A549 (cell line): ENCODE measurements around the gene C4orf50.

Source experiments
- CTCF ChIP-seq: fragments of >200 bp; sonication (Bioruptor Twin); formaldehyde crosslinking; IDR thresholded peaks from 3 replicates; pipeline ENCODE4 v1.5.1; 2016
- MAX ChIP-seq: IDR thresholded peaks from 2 replicates; pipeline ENCODE4 v1.6.1; 2012

DNA sequence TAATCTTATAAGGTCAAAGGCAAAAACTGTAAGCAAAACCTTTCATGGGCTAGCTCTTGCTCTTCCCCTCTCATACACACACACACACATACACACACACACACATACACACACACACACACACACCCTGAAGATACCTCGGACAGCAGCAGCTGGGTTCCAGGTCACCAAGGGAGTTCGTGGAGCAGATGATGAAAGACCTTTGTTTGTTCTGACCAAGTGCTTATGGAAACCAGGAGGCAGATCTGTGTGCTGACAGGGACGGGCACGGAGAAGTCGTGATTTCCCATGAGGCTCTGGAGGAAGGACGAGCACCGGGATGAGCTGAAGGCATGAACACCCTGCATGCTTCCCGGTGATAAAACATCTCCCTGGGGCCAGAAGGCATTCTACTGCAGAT is 90.0 kb downstream of the C4orf50 start:
- TF ChIP-seq MAX = no peak
- no peak for TF ChIP-seq CTCF
